Measurements from ENCODE around the gene NFATC1.

Gene NFATC1

DNA sequence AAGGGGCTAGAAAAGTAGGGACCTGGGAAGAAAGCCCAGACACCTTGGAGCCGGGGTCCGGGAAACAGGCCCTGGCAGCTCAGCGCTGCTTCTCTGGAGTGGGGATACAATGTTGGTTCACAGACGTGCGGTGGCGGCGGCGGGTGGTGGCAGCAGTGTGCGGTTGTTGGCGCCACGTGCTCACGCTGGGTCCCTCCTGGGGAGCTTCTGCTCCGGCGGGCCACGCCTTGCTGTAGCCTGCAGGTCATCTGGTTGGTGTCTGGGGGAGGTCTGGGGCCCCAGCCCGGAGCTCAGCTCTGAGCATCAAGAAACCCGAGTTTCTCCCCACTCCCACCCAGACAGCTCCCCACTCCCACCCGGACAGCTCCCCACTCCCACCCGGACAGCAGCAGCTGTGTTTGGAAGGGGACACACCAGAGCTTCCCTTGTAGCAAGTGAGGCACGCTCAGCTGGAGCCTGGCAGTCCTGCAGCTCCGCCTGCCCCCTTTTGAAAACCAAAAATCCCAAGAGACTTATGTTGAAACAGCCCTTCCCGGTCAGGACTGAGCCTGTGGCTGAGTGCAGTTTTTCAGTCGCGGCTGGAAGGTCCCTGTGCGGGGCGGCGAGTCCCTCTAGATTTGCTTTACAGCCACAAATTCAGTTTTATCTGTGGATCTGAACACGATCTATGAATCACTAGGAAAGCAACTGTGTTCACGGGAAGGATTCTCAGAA is 46.9 kb downstream of the NFATC1 start:
- DNase-seq = no peak

DNA sequence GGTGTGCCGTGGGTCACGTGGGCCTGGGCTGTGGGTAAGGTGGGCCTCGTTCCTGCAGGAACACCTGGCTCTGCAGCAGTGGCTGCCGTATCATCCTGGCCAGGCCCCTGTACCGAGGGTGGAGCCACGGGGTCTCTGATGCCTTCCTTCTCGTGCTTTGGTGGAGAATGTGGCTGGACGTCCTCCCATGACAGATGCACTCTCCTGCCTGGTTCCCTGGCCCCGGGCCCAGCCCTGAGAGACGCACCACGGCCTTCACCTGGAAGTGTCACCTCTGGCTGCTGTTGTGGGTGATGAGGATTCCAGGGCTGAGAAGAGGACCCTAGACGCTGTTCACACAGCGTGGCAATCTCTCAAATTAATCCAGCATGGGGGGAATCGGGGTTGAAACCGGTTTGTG is 49.5 kb downstream of the NFATC1 start:
- DNase-seq = no peak

DNA sequence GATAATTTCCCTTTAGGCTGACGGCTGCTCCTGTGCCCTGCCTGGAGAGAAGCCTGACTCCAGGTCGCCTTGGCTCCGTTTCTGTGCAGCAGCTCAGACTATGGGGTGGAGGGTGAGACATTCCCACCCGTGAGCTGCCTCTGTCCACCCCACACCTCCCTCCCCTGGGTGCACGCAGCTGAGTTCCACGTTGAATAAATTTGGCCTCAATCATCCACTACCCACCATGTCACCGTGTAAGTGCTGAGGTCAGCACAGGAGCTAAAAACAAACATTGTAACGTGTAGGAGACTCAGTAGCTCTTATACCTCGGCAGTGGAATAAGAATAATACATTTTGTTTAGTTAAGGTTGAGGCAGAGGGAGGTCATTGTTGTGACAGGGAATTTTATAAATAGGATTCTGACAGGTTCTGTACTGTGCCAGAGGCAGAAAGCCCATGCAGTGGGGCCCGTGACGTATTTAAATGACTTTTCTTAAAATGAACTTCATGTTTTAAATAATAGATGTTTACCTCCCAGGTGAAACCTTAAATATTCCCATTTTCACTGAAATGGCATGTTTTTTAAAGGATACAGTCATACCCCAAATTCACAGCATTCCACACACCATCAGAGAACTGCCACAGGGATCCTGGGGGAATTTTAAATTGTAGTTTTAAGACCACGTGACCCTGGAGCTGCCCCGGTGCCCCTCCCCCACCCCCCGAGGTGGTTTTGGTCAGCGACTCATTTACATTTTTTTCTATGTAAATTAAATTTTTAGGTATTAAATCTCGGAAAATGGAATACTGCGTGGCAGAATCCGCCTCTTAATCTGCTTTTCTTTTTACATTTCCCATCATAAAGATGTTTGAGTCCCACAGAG is 50.2 kb downstream of the NFATC1 start:
- no peak for DNase-seq

DNA sequence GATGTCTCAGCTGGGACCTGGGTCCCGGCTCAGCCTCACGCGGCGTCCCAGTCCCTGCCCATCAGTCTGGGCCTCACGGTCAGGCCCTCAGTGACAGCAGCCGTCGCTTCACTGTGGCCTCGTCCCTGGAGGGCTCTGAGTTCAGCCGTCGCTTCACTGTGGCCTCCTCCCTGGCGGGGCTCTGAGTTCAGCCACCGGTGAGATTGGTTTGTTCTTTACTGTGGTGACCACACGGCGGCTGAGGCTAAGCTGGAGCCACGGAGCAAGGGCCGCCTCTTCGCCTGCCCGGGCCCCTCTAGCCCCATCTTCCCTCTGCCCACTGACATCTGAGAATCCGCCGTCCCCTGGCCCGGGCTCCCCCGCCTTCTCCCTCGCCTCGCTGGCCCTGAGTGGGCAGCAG is 51.2 kb downstream of the NFATC1 start:
- DNase-seq = no peak

DNA sequence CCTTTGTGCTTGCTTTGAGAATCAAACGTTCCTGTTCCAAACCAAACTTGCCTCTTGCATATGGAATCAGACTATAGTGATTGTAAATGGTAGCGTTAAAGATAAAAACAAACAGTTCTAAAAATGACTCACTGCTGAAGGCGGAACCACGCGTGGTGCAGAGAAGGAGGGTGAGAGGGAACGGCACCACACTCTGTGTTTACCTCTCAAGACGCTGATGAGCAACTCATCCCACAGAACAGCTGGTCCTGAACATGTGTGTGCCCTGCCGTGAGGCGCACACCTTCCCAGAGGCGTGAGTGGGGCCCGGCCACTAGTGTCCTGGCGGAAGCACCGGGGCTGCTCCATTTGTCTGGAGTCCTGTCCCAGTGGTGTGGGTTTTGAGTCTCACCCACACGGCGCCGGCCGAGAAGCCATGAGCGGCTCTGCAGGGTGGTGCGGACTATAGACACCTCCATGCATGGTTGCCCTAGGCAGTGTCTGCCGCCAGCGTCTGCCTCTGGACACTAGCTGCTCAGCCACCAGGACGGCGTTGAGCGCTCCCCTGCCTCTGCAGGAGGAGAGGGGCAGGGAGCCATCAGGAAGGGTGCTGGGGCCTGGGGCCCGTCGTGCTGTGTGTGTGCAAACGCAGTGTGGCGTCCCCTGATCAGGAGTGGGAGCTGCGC is 52.1 kb downstream of the NFATC1 start:
- DNase-seq = no peak

DNA sequence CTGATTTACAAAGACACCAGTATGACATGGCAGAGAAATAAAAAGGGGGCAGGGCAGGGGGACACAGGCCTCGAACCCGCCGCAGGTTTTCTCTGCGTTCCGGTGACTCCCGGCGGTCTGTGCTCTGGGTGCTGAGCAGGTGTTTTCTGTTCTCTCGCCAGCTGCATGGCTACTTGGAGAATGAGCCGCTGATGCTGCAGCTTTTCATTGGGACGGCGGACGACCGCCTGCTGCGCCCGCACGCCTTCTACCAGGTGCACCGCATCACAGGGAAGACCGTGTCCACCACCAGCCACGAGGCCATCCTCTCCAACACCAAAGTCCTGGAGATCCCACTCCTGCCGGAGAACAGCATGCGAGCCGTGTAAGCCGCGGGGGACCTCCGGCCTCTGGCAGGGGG is 52.9 kb downstream of the NFATC1 start:
- DNase-seq = no peak

DNA sequence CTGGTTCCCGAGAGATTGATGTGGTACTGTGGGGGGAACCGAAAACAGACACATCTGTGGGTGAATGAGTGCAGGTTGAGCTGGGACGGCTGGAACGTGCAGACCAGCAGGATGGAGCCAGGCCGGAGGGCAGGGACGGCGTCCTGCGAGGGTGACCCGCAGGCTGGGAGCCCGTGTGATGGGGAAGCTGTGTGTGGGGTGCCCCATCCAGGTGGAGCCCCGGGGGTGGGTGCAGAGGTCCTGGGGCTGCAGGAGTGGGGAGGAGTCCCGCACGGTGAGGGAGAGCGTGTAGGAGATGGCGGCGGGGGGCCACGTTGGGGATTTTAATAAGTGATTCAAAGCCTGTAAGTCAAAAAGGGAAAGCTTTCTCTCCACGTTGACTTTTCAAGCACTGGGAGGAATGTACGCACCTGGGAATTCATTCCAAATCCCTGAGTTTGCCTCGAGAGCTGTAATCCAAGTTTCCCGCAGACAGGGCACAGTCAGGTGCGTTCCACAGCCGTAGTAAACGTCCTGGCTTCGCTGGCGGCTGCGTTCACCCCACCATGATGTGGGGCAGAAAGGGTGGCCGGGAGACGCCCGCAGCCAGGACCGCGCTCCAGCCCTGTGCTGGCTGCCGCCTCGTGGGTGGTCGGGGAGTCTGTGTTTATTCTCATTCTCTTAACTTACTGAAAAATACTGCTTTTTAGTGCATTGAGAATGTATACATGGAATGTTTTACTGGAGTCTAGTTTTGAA is 54.0 kb downstream of the NFATC1 start:
- DNase-seq = no peak

DNA sequence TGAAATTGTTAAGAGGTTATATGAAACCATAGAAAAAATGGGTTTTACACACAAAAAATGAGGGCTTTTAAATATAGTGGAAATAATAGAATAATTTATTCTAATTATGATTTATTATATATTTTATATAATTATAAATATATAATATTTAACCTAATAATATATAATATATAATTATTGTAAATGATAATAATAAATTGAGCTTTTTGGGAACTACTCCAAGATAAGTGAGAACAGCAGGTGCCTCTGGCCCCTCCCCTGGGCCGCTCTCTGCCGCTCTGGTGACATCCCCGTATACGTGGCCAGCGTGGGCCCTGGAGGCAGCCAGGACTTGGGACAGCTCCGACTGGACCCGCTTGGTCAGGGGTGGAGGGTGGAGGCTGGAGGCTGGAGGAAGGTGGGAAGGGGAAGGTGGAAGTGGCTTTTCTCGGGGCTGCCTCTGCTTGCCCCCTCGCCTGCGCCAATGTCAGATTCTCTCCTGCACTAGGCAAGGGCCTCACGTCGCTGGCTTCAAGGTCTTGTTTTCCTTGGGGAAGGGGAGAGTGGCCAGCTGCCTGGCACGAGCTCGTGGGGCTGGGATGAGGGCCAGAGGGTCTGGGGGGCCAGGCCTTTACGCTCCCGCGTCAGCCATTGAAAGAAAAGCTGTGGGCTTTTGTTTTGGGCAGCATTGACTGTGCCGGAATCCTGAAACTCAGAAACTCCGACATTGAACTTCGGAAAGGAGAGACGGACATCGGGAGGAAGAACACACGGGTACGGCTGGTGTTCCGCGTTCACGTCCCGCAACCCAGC is 54.8 kb downstream of the NFATC1 start:
- DNase-seq = no peak

DNA sequence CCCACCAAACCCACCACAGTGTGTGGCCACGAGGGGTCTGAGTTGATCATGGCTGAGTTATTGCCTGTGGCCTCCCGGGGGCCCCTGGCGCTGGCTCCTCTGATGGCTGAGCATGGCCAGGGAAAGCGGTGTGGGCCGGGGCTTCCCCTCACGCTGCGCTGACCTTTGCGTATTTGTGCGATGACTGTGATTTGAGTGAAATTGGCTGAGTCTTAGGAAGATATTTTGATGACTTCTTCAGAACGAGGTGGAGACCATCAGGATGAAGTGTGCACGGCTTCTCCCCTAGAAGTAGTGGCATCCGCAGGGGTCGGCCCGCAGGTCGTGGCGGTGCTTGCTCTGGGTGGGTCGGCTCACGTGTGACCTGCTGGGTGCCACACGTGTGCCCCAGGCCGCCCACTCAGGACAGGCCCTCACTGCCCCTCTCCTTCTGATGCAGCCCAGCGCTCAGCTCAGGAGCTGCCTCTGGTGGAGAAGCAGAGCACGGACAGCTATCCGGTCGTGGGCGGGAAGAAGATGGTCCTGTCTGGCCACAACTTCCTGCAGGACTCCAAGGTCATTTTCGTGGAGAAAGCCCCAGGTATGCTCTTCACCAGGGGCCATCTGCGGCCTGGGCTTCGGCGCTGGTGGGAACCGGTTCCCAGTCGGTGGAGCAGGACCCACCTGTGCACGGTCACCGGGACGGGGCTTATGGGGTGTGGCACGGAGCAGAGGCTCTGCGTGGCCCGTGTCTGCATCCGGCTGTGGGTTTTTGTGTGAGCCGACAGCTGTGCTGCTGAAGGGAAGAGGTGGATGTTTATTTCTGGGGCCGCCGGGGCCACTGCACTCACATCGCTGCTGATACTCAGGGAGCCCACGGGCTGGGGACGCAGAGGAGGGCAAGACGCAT is 55.8 kb downstream of the NFATC1 start:
- no peak for DNase-seq

DNA sequence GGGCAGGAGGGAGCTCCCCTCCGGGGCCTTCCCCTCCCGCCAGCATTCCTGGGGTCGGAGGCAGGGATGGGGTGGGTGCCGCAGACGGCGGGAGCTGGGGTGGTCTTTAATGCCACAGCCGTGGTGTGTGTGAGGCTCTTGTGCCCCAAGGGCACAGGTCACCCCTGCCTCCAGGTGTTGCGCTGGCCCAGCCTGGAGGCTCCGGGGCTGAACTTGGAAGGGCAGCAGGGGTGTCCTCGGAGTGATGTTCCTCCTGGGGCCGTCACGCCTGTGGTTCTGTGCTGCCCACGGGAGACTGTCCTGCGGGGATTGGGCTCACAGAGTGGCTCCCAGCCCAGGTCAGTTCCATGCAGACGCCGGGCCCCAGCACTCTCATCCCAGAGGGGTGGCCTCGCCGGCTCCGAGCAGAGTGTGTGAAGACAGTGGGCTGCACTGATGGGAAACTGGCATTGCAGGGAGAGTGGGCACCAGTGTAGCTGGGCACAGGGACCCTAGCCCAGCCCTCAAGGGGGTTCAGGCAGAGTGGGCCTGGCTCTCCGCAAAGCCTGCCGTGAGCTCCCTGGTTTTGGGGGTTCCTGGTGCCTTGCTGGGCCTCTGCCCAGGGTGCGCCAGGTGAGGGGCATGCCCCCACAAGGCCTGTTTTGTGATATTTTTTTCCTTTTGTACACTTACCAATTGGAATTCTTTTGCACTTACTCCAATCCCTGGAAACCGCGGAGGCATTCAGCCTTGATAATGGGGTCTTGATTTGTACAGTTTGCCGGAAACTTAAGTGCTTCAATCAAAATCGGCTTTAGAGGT is 56.7 kb downstream of the NFATC1 start:
- DNase-seq = no peak

DNA sequence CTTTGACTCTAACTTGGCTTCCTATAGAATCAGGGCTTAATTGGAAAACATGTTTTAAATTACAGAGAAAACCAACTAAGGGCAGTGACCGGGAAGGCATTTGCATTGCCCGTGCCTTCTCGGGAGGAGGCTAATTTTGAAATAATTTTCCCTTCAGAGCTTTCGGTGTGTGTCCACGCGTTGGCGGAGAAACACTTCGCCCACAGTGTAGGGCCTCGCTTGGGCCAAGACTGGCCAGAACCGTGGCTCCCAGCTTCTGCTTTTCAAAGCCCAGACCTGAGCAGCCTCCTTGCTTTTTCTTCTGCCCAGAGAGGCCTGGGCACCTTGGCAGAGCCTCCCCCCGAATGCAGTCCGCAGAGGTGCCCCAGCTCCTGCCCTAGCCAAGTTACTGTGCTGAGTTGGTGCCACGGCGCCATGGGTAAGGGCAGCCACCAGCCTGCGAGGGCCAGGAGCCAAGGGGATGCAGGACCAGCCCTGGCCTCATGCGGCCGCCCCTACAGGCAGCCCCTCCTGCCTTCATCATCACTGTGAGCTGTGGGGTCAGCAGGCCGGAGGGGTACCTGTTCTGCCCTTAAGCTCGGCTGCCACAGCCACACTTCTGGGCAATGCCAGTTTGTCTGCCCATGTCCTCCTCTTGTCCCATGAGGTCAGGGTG is 57.4 kb downstream of the NFATC1 start:
- no peak for DNase-seq

DNA sequence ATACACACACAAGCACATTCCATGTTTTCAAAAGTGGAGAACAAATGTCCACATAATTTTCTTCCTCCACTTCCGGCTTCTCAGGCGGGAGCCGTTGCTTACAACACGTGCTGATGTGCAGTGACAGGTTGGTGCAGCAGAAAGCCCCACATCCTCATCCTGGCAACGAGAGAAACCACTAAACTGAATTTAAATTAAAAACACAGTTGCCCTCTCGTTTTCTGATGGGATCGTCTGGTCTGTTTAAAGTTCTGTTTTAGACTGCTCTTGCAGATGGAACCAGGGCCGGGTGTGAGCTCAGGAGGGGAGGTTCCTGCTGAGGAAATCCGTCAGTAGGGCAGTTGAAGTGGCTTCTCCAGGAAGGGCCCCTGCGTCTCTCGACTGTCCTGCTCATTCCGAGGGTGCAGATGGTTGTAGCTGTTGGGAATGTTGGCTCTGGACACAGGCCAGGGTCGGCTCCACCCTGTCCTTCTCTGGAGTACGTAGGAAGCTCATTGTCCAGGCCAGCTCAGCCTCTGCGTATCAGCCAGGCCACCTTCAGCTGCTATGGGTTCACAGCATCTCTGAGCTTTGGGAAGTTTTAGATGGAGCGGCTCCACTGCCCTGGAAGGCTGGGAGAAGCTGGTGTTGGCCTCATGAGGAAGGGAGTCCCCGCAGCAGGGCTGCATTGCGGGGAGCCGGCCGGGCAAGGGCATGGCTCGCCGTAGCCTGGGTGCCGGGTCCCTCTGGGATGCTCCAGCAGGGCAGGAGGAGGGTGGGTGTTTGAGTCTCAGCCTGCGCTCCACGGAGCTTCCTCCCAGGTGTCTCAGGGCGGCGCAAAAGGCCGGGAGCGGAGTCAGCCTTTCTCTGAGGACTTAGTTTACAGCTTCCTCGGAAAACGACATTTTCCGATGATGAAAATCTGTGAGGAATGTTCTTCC is 58.3 kb downstream of the NFATC1 start:
- peak; percentile 58 for DNase-seq

DNA sequence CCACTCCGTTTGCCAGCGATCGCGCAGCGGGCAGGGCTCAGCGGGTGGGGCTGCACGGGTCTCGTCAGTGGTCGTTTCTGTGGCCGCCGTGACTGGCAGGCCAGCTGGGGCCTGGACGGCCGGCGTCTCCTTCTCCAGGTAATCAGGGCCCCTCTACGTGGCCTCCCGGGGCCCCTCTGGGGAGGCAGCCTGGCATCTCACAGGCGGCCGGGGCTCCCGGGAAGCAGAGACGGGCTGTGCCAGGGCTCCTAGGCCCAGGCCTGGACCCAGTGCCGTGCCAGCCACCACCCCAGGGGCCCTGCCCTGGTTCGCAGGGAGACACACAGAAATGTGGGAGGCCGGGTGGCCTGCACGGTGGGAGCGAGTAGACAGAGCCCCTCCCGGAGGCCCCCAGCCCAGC is 59.5 kb downstream of the NFATC1 start:
- no peak for DNase-seq

DNA sequence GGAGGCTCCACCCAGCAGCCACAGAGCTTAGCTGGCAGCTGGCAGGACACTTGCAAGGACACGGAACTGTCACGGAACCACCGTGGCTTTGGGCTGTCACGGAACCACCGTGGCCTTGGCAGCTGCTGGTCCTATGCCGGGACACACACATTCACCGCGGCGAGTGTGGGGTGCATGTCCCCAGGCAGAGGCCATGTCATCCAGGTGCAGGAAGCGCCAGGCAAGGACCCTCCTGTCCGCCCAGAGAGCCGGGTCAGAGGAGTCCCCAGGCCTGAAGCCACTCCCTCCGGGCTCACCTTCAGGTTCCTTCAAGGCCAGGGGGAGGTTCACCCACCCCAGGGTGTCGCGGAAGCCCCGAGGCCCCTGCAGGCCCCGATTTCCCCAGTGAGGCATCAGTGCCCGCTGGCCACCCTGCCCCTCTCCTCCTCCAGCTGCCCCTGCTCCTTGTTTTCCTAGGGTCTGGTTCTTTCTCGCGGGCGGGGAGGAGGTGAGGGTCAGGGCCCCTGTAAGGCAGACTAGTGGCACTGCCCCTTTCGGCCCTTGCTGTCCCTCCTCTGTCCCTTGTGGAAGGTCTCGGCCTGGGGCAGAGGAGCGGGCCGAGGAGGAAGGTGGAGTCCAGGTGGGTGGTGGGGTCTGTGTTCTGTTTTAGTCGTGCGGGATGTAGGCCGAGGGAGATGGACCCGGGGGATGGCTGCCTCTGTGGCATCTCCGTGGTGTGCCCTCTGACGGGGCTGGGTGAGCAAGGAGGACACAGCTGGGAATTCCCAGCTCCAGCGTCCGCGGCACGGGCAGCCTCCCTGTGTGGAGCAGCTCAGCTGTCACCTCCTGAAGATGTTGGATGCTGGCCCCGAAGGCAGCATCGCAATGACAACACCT is 60.6 kb downstream of the NFATC1 start:
- DNase-seq = no peak

DNA sequence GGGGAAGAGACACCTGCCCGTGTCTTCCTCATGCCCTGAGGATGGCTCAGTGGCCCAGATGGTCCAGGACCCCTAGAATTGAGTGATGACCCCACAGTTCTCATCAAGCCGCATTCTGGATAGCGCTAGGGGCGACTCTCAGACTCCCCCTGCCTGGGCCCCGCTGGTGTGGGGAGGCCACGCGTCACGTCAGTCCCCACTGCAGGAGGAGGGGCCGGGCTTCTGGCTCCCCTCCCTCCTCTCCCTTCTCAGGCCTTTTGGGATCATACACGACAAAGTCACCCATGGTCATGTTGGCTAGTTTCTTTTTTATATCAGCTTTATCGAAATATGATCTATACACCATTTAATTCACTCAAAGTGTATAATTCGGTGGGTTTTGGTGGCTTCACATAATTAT is 61.5 kb downstream of the NFATC1 start:
- DNase-seq = no peak

DNA sequence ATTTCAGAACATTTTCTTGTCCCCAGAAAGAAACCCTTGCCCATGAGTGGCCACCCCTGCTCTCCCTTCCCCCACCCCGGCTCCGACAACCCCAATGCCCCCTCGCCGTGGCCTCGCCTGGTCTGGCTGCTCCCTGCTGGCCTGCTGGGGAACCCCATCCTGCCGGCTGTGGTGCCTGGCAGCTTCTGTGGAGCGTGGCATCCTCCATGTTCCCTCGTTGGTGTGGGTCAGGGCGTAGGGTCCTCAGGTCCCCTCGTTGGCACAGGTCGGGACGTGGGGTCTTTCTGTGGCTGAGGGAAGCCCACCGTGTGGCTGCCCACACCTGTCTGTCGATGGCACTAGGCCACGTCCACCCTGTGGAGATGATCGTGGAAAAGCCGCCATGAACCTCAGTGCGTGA is 61.9 kb downstream of the NFATC1 start:
- DNase-seq = no peak

DNA sequence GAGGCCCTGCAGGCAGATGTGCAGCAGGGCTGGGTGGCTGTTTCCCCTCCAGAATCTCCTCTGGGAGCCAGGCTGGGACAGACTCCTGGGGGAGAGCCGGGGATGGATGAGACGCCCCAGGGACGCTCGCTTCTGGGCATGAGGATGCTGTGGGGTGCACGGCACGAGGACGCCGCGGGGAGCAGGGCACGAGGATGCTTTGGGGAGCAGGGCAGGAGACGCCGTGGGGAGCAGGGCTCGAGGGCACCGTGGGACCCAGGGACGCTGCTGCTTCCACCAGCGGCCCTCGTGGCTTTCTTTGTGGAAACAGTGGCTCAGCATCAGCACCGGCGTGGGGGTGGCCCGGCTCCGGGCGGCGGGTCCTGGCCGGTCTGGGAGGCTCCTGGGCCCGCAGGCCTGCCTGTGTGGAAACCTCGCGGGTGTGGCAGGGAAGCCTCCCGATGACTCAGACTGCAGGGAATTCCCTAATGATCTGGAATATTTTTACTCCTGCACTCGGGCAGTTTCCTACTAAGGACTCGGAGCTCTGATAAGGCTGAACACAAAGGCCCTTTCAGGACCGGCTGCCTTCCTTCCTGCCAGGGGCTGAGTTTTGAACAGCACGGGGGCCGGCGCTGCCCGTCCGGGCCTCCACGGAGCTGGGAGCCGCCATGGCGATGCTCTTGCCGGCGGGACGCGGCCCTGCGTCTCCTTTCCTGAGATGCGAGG is 62.6 kb downstream of the NFATC1 start:
- DNase-seq = peak; percentile 65

All from right hindlimb (tissue), 1 donor.